Mesenchymal stem cell (in vitro differentiated cells and primary cell): ENCODE measurements around the gene PTPN13.

Source experiments
- DNase-seq: peaks from one replicate; pipeline ENCODE4 v3.0.0-alpha.2; 2013
- H2AFZ ChIP-seq: one replicate; pipeline ENCODE4 v1.6.1; 2013; ENCODE audit warnings: low read depth, mild to moderate bottlenecking, control low read depth, inconsistent platforms, low read length, moderate library complexity
- H2AK5ac ChIP-seq: 2 replicates; pipeline ENCODE4 v1.6.1; 2013; ENCODE audit warnings: low read length, moderate library complexity, mild to moderate bottlenecking, inconsistent platforms; ENCODE audit not compliant: severe bottlenecking
- H2BK120ac ChIP-seq: one replicate; pipeline ENCODE4 v1.6.1; 2013; ENCODE audit warnings: low read depth, mild to moderate bottlenecking, inconsistent platforms, low read length, moderate library complexity
- H2BK12ac ChIP-seq, 2 experiments: one replicate each; pipeline ENCODE4 v1.6.1; 2013; ENCODE audit warnings: inconsistent platforms in 2 of 2, low read length in 2 of 2, mild to moderate bottlenecking in 2 of 2, moderate library complexity in 2 of 2, control low read depth in 1 of 2
- H2BK15ac ChIP-seq: one replicate; pipeline ENCODE4 v1.6.1; 2013; ENCODE audit warnings: mild to moderate bottlenecking, low read depth, inconsistent platforms; ENCODE audit not compliant: poor library complexity, severe bottlenecking
- H2BK5ac ChIP-seq: 2 replicates; pipeline ENCODE4 v1.6.1; 2013; ENCODE audit warnings: low read depth, mild to moderate bottlenecking, low read length, control low read depth, inconsistent platforms; ENCODE audit not compliant: poor library complexity, severe bottlenecking
- H3K14ac ChIP-seq, 2 experiments: one replicate each; pipeline ENCODE4 v1.6.1; 2013; ENCODE audit warnings: inconsistent platforms in 2 of 2, low read length in 2 of 2, control low read depth in 1 of 2, mild to moderate bottlenecking in 1 of 2, moderate library complexity in 1 of 2
- H3K18ac ChIP-seq, 2 experiments: one replicate each; pipeline ENCODE4 v1.6.1; 2013; ENCODE audit warnings: inconsistent platforms in 2 of 2, low read length in 2 of 2, control low read depth in 1 of 2, low read depth in 1 of 2, mild to moderate bottlenecking in 1 of 2
- H3K23ac ChIP-seq, 2 experiments: one replicate each; pipeline ENCODE4 v1.6.1; 2013; ENCODE audit warnings: inconsistent platforms in 2 of 2, low read length in 2 of 2, mild to moderate bottlenecking in 2 of 2, moderate library complexity in 2 of 2, control low read depth in 1 of 2
- H3K27ac ChIP-seq: 2 replicates; pipeline ENCODE4 v1.5.1; 2013; ENCODE audit warnings: mild to moderate bottlenecking, moderate library complexity, low read length, control low read depth, inconsistent platforms; ENCODE audit not compliant: poor library complexity, severe bottlenecking
- H3K27me3 ChIP-seq, 2 experiments: 2 replicates each; pipeline versions ENCODE4 v1.6.1 to v1.7.0; 2013; ENCODE audit warnings: low read length in 2 of 2, mild to moderate bottlenecking in 2 of 2, moderate library complexity in 2 of 2, control low read depth in 1 of 2, inconsistent platforms in 1 of 2; ENCODE audit not compliant: control insufficient read depth in 1 of 2, insufficient read depth in 1 of 2
- H3K36me3 ChIP-seq, 2 experiments: 2 replicates each; pipeline versions ENCODE4 v1.6.1 to v1.7.0; 2013; ENCODE audit warnings: low read length in 2 of 2, control low read depth in 1 of 2, inconsistent platforms in 1 of 2, low read depth in 1 of 2, mild to moderate bottlenecking in 1 of 2; ENCODE audit not compliant: insufficient read depth in 2 of 2, control insufficient read depth in 1 of 2
- H3K4ac ChIP-seq, 2 experiments: one replicate each; pipeline ENCODE4 v1.6.1; 2013; ENCODE audit warnings: inconsistent platforms in 2 of 2, low read length in 2 of 2, mild to moderate bottlenecking in 2 of 2, moderate library complexity in 2 of 2, control low read depth in 1 of 2, low read depth in 1 of 2
- H3K4me1 ChIP-seq: 2 replicates; pipeline ENCODE4 v1.6.1; 2013; ENCODE audit warnings: low read depth, low read length, control low read depth; ENCODE audit not compliant: control insufficient read depth, insufficient read depth
- H3K4me2 ChIP-seq: 2 replicates; pipeline ENCODE4 v1.6.1; 2013; ENCODE audit warnings: low read length, mild to moderate bottlenecking, inconsistent platforms; ENCODE audit not compliant: poor library complexity, severe bottlenecking
- H3K4me3 ChIP-seq, 2 experiments: 2 replicates each; pipeline versions ENCODE4 v1.5.1 to v1.7.0; 2013; ENCODE audit warnings: low read length in 2 of 2, mild to moderate bottlenecking in 2 of 2, control low read depth in 1 of 2, low read depth in 1 of 2; ENCODE audit not compliant: insufficient read depth in 1 of 2
- H3K79me1 ChIP-seq: replicated peaks from 2 replicates; pipeline ENCODE4 v1.6.1; 2013; ENCODE audit warnings: mild to moderate bottlenecking, control low read depth, low read length, inconsistent platforms; ENCODE audit not compliant: poor library complexity, severe bottlenecking
- H3K9ac ChIP-seq: 2 replicates; pipeline ENCODE4 v1.7.0; 2013; ENCODE audit warnings: mild to moderate bottlenecking, low read length, moderate library complexity
- H3K9me3 ChIP-seq: 2 replicates; pipeline ENCODE4 v1.7.0; 2013; ENCODE audit warnings: mild to moderate bottlenecking, low read length; ENCODE audit not compliant: control insufficient read depth
- H4K8ac ChIP-seq: one replicate; pipeline ENCODE4 v1.6.1; 2013; ENCODE audit warnings: inconsistent platforms, mild to moderate bottlenecking, low read length, moderate library complexity
- H4K91ac ChIP-seq: one replicate; pipeline ENCODE4 v1.6.1; 2013; ENCODE audit warnings: mild to moderate bottlenecking, low read length, inconsistent platforms
- WGBS: methylation state at CpG from one replicate; pipeline ENCODE4 v1.1.7; 2013; ENCODE audit warnings: mixed read lengths; 5-methylcytosine and 5-hydroxymethylcytosine counted together

The PTPN13 gene

DNA sequence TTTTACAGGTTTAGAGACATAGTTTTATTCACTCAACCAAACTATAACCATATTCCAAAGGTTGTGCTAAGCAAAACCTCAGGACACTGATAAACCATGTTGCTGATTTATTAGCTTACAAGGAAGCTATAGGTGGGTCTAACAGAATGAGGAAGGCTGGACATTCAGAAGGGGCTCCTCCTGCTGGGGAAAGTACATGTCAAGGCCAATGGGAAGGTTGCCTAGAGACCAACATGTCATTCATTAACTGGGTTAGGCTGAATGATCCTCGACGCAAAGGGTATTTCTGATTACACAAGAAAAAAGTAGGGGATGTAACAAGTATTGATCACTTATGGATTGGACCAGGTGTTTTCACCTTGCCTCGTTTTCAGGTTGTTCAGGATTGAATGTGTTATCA, 224.7 kb downstream of the PTPN13 start:
- no peak for DNase-seq
- Histone ChIP-seq H2BK15ac (no peak overlapping the region), H4K8ac (no peak overlapping the region), H3K36me3 (peaks cover 17 to 19% of the 10 kb centered on the region in 2 experiments), H3K23ac (no peak overlapping the region), H4K91ac (no peak overlapping the region), H3K4me3 (no peak overlapping the region), H3K18ac (no peak overlapping the region), H3K27ac (no peak overlapping the region), H3K4me1 (no peaks in the 10 kb centered on the region), H3K9me3 (peaks cover 13% of the 10 kb centered on the region), H3K79me1 (no peaks in the 10 kb centered on the region), H3K9ac (no peak overlapping the region), H3K4ac (no peak overlapping the region), H2AK5ac (no peak overlapping the region), H2AFZ (no peak overlapping the region), H2BK5ac (no peak overlapping the region), H3K14ac (no peak overlapping the region), H3K27me3 (no peaks in the 10 kb centered on the region), H2BK120ac (no peak overlapping the region), H2BK12ac (no peak overlapping the region), H3K4me2 (no peak overlapping the region)
- 98% methylated on average over 3 of the region's 3 CpGs for WGBS

GRCh38 chr4:86819561-86819960, 225.4 kb downstream of the PTPN13 start:
- no peaks in the 10 kb centered on the region for H3K27me3 ChIP-seq
- peaks cover 13% of the 10 kb centered on the region for H3K9me3 ChIP-seq
- no peak for DNase-seq
- no peak overlapping the region for H2BK15ac ChIP-seq
- no peak overlapping the region for H4K8ac ChIP-seq
- H3K79me1 ChIP-seq, result no peaks in the 10 kb centered on the region
- H2BK12ac ChIP-seq, result no peak overlapping the region
- no peak overlapping the region for H3K4me3 ChIP-seq
- H4K91ac ChIP-seq, result no peak overlapping the region
- H3K23ac ChIP-seq, result no peak overlapping the region
- H2AFZ ChIP-seq, result no peak overlapping the region
- no peak overlapping the region for H3K14ac ChIP-seq
- WGBS, result 92% methylated on average over 7 of the region's 7 CpGs
- no peak overlapping the region for H2BK120ac ChIP-seq
- no peak overlapping the region for H3K18ac ChIP-seq
- H3K4ac ChIP-seq, result no peak overlapping the region
- no peaks in the 10 kb centered on the region for H3K4me1 ChIP-seq
- H3K36me3 ChIP-seq, result peaks cover 14 to 15% of the 10 kb centered on the region in 2 experiments
- no peak overlapping the region for H3K4me2 ChIP-seq
- no peak overlapping the region for H3K27ac ChIP-seq
- no peak overlapping the region for H2BK5ac ChIP-seq
- H3K9ac ChIP-seq, result no peak overlapping the region
- H2AK5ac ChIP-seq, result no peak overlapping the region

- no peak overlapping the region for H3K14ac ChIP-seq
- H3K27me3 ChIP-seq, result no peaks in the 10 kb centered on the region
- peaks cover 0 to 5% of the 10 kb centered on the region in 2 experiments for H3K36me3 ChIP-seq
- no peak overlapping the region for H3K4me2 ChIP-seq
- no peak overlapping the region for H2BK15ac ChIP-seq
- no peak overlapping the region for H3K4ac ChIP-seq
- no peak for DNase-seq
- no peak overlapping the region for H2AFZ ChIP-seq
- H2BK5ac ChIP-seq, result no peak overlapping the region
- no peaks in the 10 kb centered on the region for H3K4me1 ChIP-seq
- no peak overlapping the region for H2AK5ac ChIP-seq
- no CpG with 5 or more reads among the region's 1 CpG for WGBS
- no peak overlapping the region for H3K9ac ChIP-seq
- H2BK120ac ChIP-seq, result no peak overlapping the region
- no peak overlapping the region for H3K18ac ChIP-seq
- no peak overlapping the region for H4K8ac ChIP-seq
- H3K27ac ChIP-seq, result no peak overlapping the region
- no peaks in the 10 kb centered on the region for H3K9me3 ChIP-seq
- H3K23ac ChIP-seq, result no peak overlapping the region
- H3K4me3 ChIP-seq, result no peak overlapping the region
- H3K79me1 ChIP-seq, result no peaks in the 10 kb centered on the region
- no peak overlapping the region for H4K91ac ChIP-seq
- H2BK12ac ChIP-seq, result no peak overlapping the region
Measured at GRCh38 chr4:86821151-86821550, 227.0 kb downstream of the PTPN13 start.

GRCh38 chr4:86822136-86822535, 228.0 kb downstream of the PTPN13 start:
- no peaks in the 10 kb centered on the region for H3K36me3 ChIP-seq
- H2AFZ ChIP-seq, result no peak overlapping the region

More at GRCh38 chr4:86822136-86822535, 228.0 kb downstream of the PTPN13 start:
- H3K23ac ChIP-seq, result no peak overlapping the region
- no peak overlapping the region for H2BK120ac ChIP-seq
- no peak overlapping the region for H3K14ac ChIP-seq
- no peak overlapping the region for H2BK5ac ChIP-seq
- no peak overlapping the region for H3K4me3 ChIP-seq
- H2BK15ac ChIP-seq, result no peak overlapping the region
- WGBS, result 96% methylated on average over 2 of the region's 2 CpGs
- H3K4me2 ChIP-seq, result no peak overlapping the region
- H2AK5ac ChIP-seq, result no peak overlapping the region
- H3K27ac ChIP-seq, result no peak overlapping the region
- no peaks in the 10 kb centered on the region for H3K27me3 ChIP-seq
- H3K18ac ChIP-seq, result no peak overlapping the region
- H4K91ac ChIP-seq, result no peak overlapping the region
- H3K4me1 ChIP-seq, result no peaks in the 10 kb centered on the region
- H4K8ac ChIP-seq, result no peak overlapping the region
- no peaks in the 10 kb centered on the region for H3K9me3 ChIP-seq
- no peak overlapping the region for H3K9ac ChIP-seq
- H2BK12ac ChIP-seq, result no peak overlapping the region
- DNase-seq, result no peak
- no peak overlapping the region for H3K4ac ChIP-seq
- no peaks in the 10 kb centered on the region for H3K79me1 ChIP-seq
